KMS-11 (cell line): ENCODE results near the gene RANBP3.
A peak's percentile ranks its signal among the peaks of the same experiment; 100 is the strongest.

Experiments
- H2AFZ ChIP-seq: fragments of 200-600 bp; sonication (generic); 2 replicates; pipeline ENCODE4 v1.6.1; 2016; ENCODE audit warnings: antibody characterized with exemption, mixed run types, low read depth
- H3K27ac ChIP-seq: fragments of 200-600 bp; sonication (generic); 2 replicates; pipeline ENCODE4 v1.6.1; 2016; ENCODE audit warnings: mild to moderate bottlenecking, mixed run types
- H3K27me3 ChIP-seq: fragments of 200-600 bp; sonication (generic); 2 replicates; pipeline ENCODE4 v1.6.1; 2017; ENCODE audit warnings: mild to moderate bottlenecking, low read depth, mixed run types, moderate library complexity; ENCODE audit not compliant: insufficient read depth
- H3K36me3 ChIP-seq: fragments of 200-600 bp; sonication (generic); 2 replicates; pipeline ENCODE4 v1.6.1; 2017; ENCODE audit warnings: mild to moderate bottlenecking, mixed run types; ENCODE audit not compliant: insufficient read depth
- H3K4me1 ChIP-seq: fragments of 200-600 bp; sonication (generic); 2 replicates; pipeline ENCODE4 v1.6.1; 2016; ENCODE audit warnings: mild to moderate bottlenecking, low read depth, mixed run types; ENCODE audit not compliant: poor library complexity, severe bottlenecking
- H3K4me2 ChIP-seq: fragments of 200-600 bp; sonication (generic); 2 replicates; pipeline ENCODE4 v1.7.0; 2016; ENCODE audit warnings: mild to moderate bottlenecking, mixed run types
- H3K4me3 ChIP-seq: fragments of 200-600 bp; sonication (generic); IDR thresholded peaks from 2 replicates; pipeline ENCODE4 v1.6.1; 2017; ENCODE audit warnings: low read depth, low read length, mixed read lengths; ENCODE audit not compliant: insufficient read depth
- H3K79me2 ChIP-seq: fragments of 200-600 bp; sonication (generic); 2 replicates; pipeline ENCODE4 v1.6.1; 2016; ENCODE audit warnings: low read depth, mixed run types; ENCODE audit not compliant: insufficient read depth
- H3K9ac ChIP-seq: fragments of 200-600 bp; sonication (generic); 2 replicates; pipeline ENCODE4 v1.6.1; 2016; ENCODE audit warnings: mild to moderate bottlenecking, mixed run types
- H4K20me1 ChIP-seq: fragments of 200-600 bp; sonication (generic); 2 replicates; pipeline ENCODE4 v1.6.1; 2016; ENCODE audit warnings: mild to moderate bottlenecking, mixed run types; ENCODE audit not compliant: insufficient read depth
- TF ChIP-seq, protein P1 (sequence below): fragments of 200-600 bp; sonication (generic); conservative IDR thresholded peaks from 2 replicates; pipeline ENCODE4 v1.6.1; 2017; ENCODE audit warnings: low read depth, mild to moderate bottlenecking, antibody characterized with exemption, low read length, moderate library complexity, mixed read lengths

The RANBP3 gene

DNA sequence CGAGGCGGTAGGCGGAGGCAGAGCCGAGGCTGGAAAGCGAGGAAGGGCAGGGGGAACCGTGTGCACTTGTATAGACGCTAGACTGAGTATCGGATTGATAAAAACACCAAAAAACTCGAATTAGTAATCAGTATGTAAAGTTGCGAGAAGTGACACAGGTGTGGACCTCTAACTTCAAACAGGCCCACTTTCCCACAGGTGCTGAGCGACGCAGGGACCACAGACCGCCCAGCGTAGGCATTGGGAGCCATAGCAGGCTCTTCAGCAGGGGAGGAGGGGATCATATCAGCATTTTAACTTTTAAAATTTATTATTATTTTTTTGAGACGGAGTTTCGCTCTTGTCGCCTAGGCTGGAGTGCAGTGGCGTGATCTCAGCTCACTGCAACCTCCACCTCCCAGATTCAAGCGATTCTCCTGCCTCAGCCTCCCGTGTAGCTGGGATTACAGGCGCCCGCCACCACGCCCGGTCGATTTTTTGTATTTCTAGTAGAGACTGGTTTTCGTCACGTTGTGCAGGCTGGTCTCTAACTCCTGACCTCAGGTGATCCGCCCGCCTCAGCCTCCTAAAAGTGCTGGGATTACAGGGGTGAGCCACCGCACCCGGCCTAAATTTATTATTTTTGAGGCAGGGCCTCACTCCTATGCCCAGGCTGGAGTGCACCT is 72.7 kb downstream of the RANBP3 start:
- Histone ChIP-seq H3K27ac (no peak overlapping the region), H2AFZ (peak overlapping the region; percentile 51; the same call in 1 of the 2 replicates)
- TF ChIP-seq, protein P1, sequence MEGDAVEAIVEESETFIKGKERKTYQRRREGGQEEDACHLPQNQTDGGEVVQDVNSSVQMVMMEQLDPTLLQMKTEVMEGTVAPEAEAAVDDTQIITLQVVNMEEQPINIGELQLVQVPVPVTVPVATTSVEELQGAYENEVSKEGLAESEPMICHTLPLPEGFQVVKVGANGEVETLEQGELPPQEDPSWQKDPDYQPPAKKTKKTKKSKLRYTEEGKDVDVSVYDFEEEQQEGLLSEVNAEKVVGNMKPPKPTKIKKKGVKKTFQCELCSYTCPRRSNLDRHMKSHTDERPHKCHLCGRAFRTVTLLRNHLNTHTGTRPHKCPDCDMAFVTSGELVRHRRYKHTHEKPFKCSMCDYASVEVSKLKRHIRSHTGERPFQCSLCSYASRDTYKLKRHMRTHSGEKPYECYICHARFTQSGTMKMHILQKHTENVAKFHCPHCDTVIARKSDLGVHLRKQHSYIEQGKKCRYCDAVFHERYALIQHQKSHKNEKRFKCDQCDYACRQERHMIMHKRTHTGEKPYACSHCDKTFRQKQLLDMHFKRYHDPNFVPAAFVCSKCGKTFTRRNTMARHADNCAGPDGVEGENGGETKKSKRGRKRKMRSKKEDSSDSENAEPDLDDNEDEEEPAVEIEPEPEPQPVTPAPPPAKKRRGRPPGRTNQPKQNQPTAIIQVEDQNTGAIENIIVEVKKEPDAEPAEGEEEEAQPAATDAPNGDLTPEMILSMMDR: no peak

DNA sequence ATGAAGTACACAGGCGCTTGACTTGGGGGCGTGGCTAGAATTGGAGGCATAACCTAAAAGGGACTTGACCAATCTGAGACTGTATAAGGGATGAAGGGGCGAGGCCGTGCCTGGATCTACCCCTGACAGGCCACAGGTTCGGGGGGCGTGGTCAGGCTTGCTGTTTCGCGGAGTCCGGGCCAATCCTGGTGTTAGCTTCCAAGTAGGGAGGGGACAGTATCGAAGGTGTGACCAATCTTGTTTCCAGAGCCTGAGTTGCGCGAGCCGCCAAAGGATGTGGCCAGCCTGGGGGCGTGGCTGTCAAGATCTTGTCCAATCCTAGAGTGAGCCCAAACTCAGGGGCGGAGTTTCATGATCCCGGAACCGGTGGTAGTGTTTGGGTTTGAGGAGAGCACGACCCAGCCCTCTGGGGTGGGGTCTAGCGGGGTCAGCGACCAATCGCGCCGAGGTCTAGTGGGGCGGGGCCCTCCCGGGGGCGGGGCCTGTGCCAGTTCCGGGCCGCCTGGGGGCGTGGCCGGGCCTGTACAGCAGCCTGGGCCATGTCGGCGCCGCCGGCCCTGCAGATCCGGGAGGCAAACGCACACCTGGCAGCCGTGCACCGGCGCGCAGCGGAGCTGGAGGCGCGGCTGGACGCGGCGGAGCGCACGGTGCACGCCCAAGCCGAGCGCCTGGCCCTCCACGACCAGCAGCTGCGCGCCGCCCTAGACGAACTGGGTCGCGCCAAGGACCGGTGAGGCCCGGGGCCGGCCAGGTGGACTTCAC is 73.4 kb downstream of the RANBP3 start, which contains the start of gene VMAC:
TSS of gene VMAC (plus strand) at position 521 of the 762 bp plus-strand sequence. CDS start at position 540, 19 bp downstream.
- TF ChIP-seq, protein P1: no peak
- Histone ChIP-seq H3K9ac (peak within 1 kb of the TSS; percentile 97), H3K4me2 (peak within 1 kb of the TSS; percentile 60), H3K27ac (peak within 1 kb of the TSS; percentile 83), H3K79me2 (peaks cover 40% of the 10 kb centered on the region), H3K4me3 (no peak within 1 kb of the TSS), H3K4me1 (peaks cover 9% of the 10 kb centered on the region), H2AFZ (peak within 1 kb of the TSS; percentile 77), H3K27me3 (no peaks in the 10 kb centered on the region), H3K36me3 (no peaks in the 10 kb centered on the region), H4K20me1 (no peaks in the 10 kb centered on the region; the same call in 1 of the 2 replicates)

More for the DNA sequence above, 72.7 kb downstream of the RANBP3 start:
- Histone ChIP-seq H3K4me1 (peaks cover 9% of the 10 kb centered on the region), H3K79me2 (peaks cover 33% of the 10 kb centered on the region), H3K9ac (peak overlapping the region; percentile 50; the same call in 1 of the 2 replicates), H3K27me3 (no peaks in the 10 kb centered on the region), H4K20me1 (no peaks in the 10 kb centered on the region; the same call in 1 of the 2 replicates), H3K36me3 (no peaks in the 10 kb centered on the region), H3K4me2 (peak overlapping the region; percentile 47), H3K4me3 (no peak overlapping the region)

DNA sequence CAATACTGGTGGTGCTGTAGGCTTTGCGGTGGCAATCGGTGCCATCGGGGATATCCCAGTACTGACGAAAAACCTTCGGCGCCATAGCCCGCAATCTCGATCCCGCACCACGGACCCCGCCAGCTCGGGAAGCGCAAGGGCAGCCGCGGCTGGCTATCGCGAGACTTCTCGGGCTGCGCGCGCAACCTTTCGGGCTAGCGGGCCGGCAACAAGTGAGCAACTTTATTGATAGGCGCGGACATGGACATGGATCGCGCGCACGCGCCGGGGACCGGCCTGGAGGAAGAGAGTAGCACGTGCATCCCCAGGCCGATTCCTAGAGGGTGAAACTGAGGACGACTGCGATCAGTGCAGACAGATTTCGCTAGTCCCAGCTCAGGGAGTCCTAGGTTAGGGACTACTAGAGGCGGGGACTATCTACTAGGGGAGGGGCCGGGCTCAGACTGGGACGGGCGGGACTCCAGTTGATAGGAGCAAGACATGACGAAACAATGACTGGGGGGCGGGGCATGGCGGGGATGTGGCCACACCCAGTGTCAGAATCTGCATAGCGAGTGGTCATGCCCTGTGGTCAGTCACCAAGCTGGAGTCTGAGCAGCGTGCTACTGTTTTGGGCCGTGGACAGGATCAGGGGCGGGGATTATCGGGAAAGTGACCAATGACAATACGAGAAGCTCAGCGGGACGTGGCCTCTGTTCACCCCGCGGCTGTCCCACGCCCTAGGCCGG is 74.2 kb downstream of the RANBP3 start, which contains the start of gene NDUFA11:
TSS of gene NDUFA11 (minus strand) at position 167 of the 728 bp plus-strand sequence. CDS start at position 85, 82 bp downstream.
- H4K20me1 ChIP-seq: no peaks in the 10 kb centered on the region; the same call in 1 of the 2 replicates
- no peak within 1 kb of the TSS for H3K4me3 ChIP-seq
- H2AFZ ChIP-seq: peak within 1 kb of the TSS; percentile 77
- H3K4me2 ChIP-seq: peak within 1 kb of the TSS; percentile 60
- H3K27me3 ChIP-seq: no peaks in the 10 kb centered on the region
- TF ChIP-seq, protein P1: no peak
- H3K79me2 ChIP-seq: peaks cover 40% of the 10 kb centered on the region
- peak within 1 kb of the TSS; percentile 97 for H3K9ac ChIP-seq
- no peaks in the 10 kb centered on the region for H3K36me3 ChIP-seq
- H3K4me1 ChIP-seq: peaks cover 9% of the 10 kb centered on the region
- peak within 1 kb of the TSS; percentile 83 for H3K27ac ChIP-seq

DNA sequence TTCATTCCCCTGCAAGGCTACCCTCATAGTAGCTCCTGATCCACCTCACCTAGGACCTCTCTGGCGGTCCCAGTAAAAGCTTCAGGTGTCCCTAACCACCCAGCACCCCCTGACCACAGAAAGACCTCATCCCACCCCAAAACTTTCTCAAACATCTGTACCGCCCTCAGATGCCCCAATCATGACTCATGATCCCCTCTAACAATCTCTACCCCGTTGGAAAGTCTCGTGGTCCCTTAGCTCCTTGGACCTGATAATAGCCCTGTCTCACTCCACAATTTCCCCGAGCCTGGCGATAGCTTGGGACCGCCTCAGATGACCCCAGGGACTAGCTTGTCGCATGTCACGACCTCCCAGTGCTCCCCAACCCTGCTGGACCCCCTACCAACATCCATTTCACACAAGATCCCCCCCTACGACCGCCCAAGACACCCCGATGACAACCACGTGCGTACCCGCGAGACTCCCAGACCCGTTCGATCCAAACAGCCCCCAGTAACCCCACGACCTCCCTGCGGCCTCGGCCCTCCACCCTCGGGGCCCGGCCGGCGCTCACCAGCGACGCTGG is 74.8 kb downstream of the RANBP3 start:
- TF ChIP-seq, protein P1: no peak
- Histone ChIP-seq H3K4me1 (peaks cover 9% of the 10 kb centered on the region), H3K36me3 (no peaks in the 10 kb centered on the region), H3K9ac (peak overlapping the region; percentile 97), H3K27me3 (no peaks in the 10 kb centered on the region), H4K20me1 (no peaks in the 10 kb centered on the region; the same call in 1 of the 2 replicates), H3K27ac (peak overlapping the region; percentile 83), H3K4me3 (no peak overlapping the region), H3K79me2 (peaks cover 43% of the 10 kb centered on the region), H3K4me2 (peak overlapping the region; percentile 60), H2AFZ (peak overlapping the region; percentile 77)
